ENCODE results near the gene COMMD4.

COMMD4 gene

GRCh38 chr15:75357976-75358673 is 22.3 kb downstream of the COMMD4 start:
- no peak for DNase-seq

- DNase-seq, result no peak
Observed at GRCh38 chr15:75358771-75359536, 23.1 kb downstream of the COMMD4 start.

- DNase-seq, result no peak
Observed at GRCh38 chr15:75359537-75360250, 23.8 kb downstream of the COMMD4 start.

- no peak for DNase-seq
Observed at GRCh38 chr15:75360391-75360790, 24.5 kb downstream of the COMMD4 start.

- no peak for DNase-seq
Observed at GRCh38 chr15:75360856-75361255, 25.0 kb downstream of the COMMD4 start.

- no peak for DNase-seq
Observed at GRCh38 chr15:75361361-75361988, 25.6 kb downstream of the COMMD4 start.

- no peak for DNase-seq
Observed at GRCh38 chr15:75361989-75362641, 26.3 kb downstream of the COMMD4 start.

GRCh38 chr15:75362642-75363249 is 26.9 kb downstream of the COMMD4 start:
- no peak for DNase-seq

GRCh38 chr15:75363786-75364185 is 27.9 kb downstream of the COMMD4 start:
- DNase-seq, result no peak

GRCh38 chr15:75364881-75365280 is 29.0 kb downstream of the COMMD4 start:
- no peak for DNase-seq

GRCh38 chr15:75366163-75366562 is 30.3 kb downstream of the COMMD4 start:
- no peak for DNase-seq

- no peak for DNase-seq
Observed at GRCh38 chr15:75367006-75367405, 31.1 kb downstream of the COMMD4 start.

GRCh38 chr15:75367406-75367912 is 31.6 kb downstream of the COMMD4 start:
- no peak for DNase-seq

GRCh38 chr15:75367913-75368688 is 32.2 kb downstream of the COMMD4 start, which contains the start of gene MAN2C1:
Gene MAN2C1 (minus strand): TSS chr15:75368607. CDS start chr15:75368583, 24 bp downstream.
- peak; percentile 81 for DNase-seq

GRCh38 chr15:75368689-75369239 is 32.9 kb downstream of the COMMD4 start:
- no peak for DNase-seq

GRCh38 chr15:75369897-75370581 is 34.2 kb downstream of the COMMD4 start:
- no peak for DNase-seq

- no peak for DNase-seq
Observed at GRCh38 chr15:75371486-75371885, 35.6 kb downstream of the COMMD4 start.

- DNase-seq, result no peak
Observed at GRCh38 chr15:75371901-75372688, 36.2 kb downstream of the COMMD4 start.

GRCh38 chr15:75380773-75381172 is 44.9 kb downstream of the COMMD4 start:
- DNase-seq, result no peak

All from NCI-H2227 treated with DMSO at 0.1 percent for 48 hours (cell line).